Calu3 (cell line): ENCODE results near the gene OR10W1. TPM values are rescaled to one million over a fixed set of nuclear protein-coding genes. Genes with fewer than 3 reads are reported as not detected.

Experiments
- BruUV-seq: library from RNA; stranded (reverse); fragments of 400-500 nt; replicated peaks from 2 replicates; lab custom pipeline; 2021; lab: Mats Ljungman, UMichigan
- CTCF ChIA-PET: fragments of 300-600 bp; sonication (Branson Sonifier 250); formaldehyde crosslinking; loops from one replicate; lab custom pipeline; 2022; ENCODE audit warnings: antibody characterized with exemption; lab: Charles Lee
- DNase-seq: peaks from one replicate; pipeline ENCODE4 v3.0.0; 2022
- H3K27ac Mint-ChIP-seq: one replicate; pipeline ENCODE4 v1.8.0; 2022; ENCODE audit warnings: mixed read lengths; ENCODE audit not compliant: unreplicated experiment
- H3K27me3 Mint-ChIP-seq: one replicate; pipeline ENCODE4 v1.8.0; 2022; ENCODE audit warnings: mixed read lengths; ENCODE audit not compliant: unreplicated experiment
- H3K36me3 Mint-ChIP-seq: one replicate; pipeline ENCODE4 v1.8.0; 2022; ENCODE audit warnings: mild to moderate bottlenecking, moderate library complexity, mixed read lengths; ENCODE audit not compliant: insufficient read depth, unreplicated experiment
- H3K4me1 Mint-ChIP-seq: one replicate; pipeline ENCODE4 v1.8.0; 2022; ENCODE audit warnings: mild to moderate bottlenecking, low read depth, mixed read lengths; ENCODE audit not compliant: unreplicated experiment
- H3K4me3 Mint-ChIP-seq: one replicate; pipeline ENCODE4 v1.8.0; 2022; ENCODE audit warnings: mild to moderate bottlenecking, low read depth, moderate library complexity, mixed read lengths; ENCODE audit not compliant: unreplicated experiment
- H3K9me3 Mint-ChIP-seq: one replicate; pipeline ENCODE4 v1.8.0; 2022; ENCODE audit warnings: low read depth, mixed read lengths; ENCODE audit not compliant: unreplicated experiment
- CTCF ChIP-seq: fragments of 200-600 bp; IDR thresholded peaks from one replicate; pipeline ENCODE4 v1.8.0; 2022; ENCODE audit warnings: antibody characterized with exemption; ENCODE audit not compliant: unreplicated experiment
- intact Hi-C: fragments of 100-400 bp; cut with micrococcal nuclease; formaldehyde crosslinking; loops from one replicate; pipeline ENCODE4 v1.10.0; 2022; ENCODE audit not compliant: unreplicated experiment
- total RNA-seq: library from RNA; stranded (reverse); gene quantifications from 2 replicates; pipeline ENCODE4 v1.2.3, GENCODE V29; 2022

The OR10W1 gene
- total RNA-seq, 1 experiment from 2014 or later: not detected

- BruUV-seq: no TSS peak
- no peak overlapping the region for H3K4me3 Mint-ChIP-seq
- intact Hi-C loops: loop anchor here (5.0 to 10.0 kb wide), 4 partner anchors 234 to 537 kb away; partner anchors contain the start of gene BTBD18
- no peak overlapping the region for H3K27ac Mint-ChIP-seq
- peaks cover 15% of the 10 kb centered on the region for H3K4me1 Mint-ChIP-seq
- no peak for DNase-seq
- peaks cover 7% of the 10 kb centered on the region for H3K9me3 Mint-ChIP-seq
- H3K36me3 Mint-ChIP-seq: no peaks in the 10 kb centered on the region
- CTCF ChIA-PET: interaction anchor here (0.6 kb wide), 1 partner anchor 11 kb away, joined by 6 read pairs; no protein-coding TSS in a partner anchor
- H3K27me3 Mint-ChIP-seq: no peaks in the 10 kb centered on the region
- TF ChIP-seq CTCF: no peak
Observed at GRCh38 chr11:58289266-58289665, 21.2 kb upstream of the OR10W1 start.

- BruUV-seq: no TSS peak
- Mint-ChIP-seq H3K4me1 (peaks cover 15% of the 10 kb centered on the region), H3K27ac (no peak overlapping the region), H3K4me3 (no peak overlapping the region), H3K9me3 (peaks cover 5% of the 10 kb centered on the region), H3K36me3 (no peaks in the 10 kb centered on the region), H3K27me3 (no peaks in the 10 kb centered on the region)
- peak; percentile 31 for TF ChIP-seq CTCF
- intact Hi-C loops: loop anchor here (5.0 to 10.0 kb wide), 4 partner anchors 231 to 534 kb away; partner anchors contain the start of gene BTBD18
- DNase-seq: peak; percentile 38
- CTCF ChIA-PET: interaction anchor here (0.6 to 1.6 kb wide), 13 partner anchors 23 to 624 kb away, joined by 3 to 10 read pairs (median 4); partner anchors contain the start of genes BTBD18 and CTNND1
Observed at GRCh38 chr11:58286249-58286648, 18.2 kb upstream of the OR10W1 start.

- no peaks in the 10 kb centered on the region for H3K27me3 Mint-ChIP-seq
- peaks cover 5% of the 10 kb centered on the region for H3K9me3 Mint-ChIP-seq
- no peaks in the 10 kb centered on the region for H3K36me3 Mint-ChIP-seq
- intact Hi-C loops: loop anchor here (5.0 to 10.0 kb wide), 4 partner anchors 231 to 533 kb away; partner anchors contain the start of gene BTBD18
- H3K4me1 Mint-ChIP-seq: peaks cover 15% of the 10 kb centered on the region
- TF ChIP-seq CTCF: no peak
- no peak for DNase-seq
- CTCF ChIA-PET: interaction anchor here (0.7 to 1.6 kb wide), 12 partner anchors 24 to 623 kb away, joined by 3 to 10 read pairs (median 4); partner anchors contain the start of genes BTBD18 and CTNND1
- no peak overlapping the region for H3K4me3 Mint-ChIP-seq
- no peak overlapping the region for H3K27ac Mint-ChIP-seq
- BruUV-seq: no TSS peak
Observed at GRCh38 chr11:58285483-58286040, 17.5 kb upstream of the OR10W1 start.

GRCh38 chr11:58276151-58276550, 8.1 kb upstream of the OR10W1 start:
- no peak overlapping the region for H3K27ac Mint-ChIP-seq
- intact Hi-C loops: no loop called here

More at GRCh38 chr11:58276151-58276550, 8.1 kb upstream of the OR10W1 start:
- no peak for TF ChIP-seq CTCF
- H3K36me3 Mint-ChIP-seq: no peaks in the 10 kb centered on the region
- DNase-seq: no peak
- BruUV-seq: no TSS peak
- CTCF ChIA-PET: interaction anchor here (0.6 kb wide), 1 partner anchor 609 kb away, joined by 3 read pairs; no protein-coding TSS in a partner anchor
- no peaks in the 10 kb centered on the region for H3K27me3 Mint-ChIP-seq
- no peaks in the 10 kb centered on the region for H3K4me1 Mint-ChIP-seq
- no peaks in the 10 kb centered on the region for H3K9me3 Mint-ChIP-seq
- H3K4me3 Mint-ChIP-seq: no peak overlapping the region
